ENCODE results near the gene LDLRAD3.

LDLRAD3 gene

DNA sequence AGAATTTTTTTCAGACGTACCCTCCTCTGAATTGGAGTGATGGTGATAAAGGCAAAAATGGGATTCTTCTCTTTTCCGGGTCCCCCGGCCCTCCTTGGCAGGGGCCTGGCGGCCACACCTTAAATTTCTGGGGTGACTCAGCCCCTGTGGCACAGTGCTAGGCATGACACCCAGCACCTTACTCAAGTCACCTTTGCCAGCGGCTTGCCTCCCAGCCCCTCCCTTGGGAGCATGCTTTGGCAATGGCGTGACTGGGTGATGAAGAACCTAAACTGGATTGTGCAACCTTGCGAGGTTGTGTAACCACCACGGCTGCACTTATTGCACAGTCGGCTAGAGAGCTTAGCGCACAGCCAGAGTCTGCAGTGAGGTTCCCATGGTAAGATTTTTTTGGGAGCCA, 16.2 kb upstream of the LDLRAD3 start:
- no peak for DNase-seq (ENCODE audit: low read depth)

DNA sequence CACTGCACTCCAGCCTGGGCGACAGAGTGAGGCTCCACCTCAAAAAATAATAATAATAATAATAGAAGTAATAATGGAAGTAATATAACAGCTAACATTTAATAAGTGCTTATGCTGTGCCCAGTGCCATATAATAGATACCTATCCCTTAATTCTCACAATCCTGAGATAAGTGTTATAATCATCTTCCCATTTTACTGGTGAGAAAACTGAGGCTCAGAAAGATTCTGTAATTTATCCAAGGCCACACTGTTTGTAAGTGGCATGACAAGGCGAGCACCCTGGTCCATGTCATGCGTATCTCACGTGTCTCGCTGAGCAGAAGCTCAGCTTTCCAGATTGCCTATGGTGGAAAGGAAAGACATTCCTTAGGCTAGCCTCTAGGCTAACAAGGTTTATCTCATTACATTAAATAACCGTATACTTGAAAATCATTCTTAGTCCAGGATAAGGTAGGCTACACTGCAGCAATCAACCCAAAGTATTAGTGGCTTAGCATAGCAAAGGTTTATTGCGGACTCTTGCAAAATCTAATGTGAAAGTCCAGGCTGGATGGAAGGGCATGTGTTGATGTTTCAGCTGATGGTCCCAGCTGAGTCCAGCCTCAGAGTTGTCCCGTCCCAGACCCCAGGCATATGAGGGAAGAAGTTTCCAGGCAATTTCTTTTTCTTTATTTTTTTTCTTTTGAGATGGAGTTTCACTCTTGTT, 15.0 kb upstream of the LDLRAD3 start:
- DNase-seq (ENCODE audit: low read depth), result no peak

DNA sequence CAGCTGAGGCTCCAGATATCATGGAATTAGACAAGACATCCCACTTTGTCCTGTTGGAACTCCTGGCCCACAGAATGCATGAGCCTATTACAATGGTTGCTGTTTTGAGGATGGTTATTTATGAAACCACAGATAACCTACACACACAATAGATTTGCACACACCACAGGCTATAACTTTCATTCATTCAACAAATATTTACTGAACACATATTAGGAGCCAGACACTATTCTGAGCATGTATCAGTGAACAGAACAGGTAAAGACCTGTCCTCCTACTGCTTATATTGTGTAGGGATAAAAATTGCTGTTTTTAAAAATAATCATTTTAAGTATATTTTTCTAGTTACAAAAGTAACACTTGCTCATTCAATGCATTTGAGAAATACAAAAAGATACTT, 13.4 kb upstream of the LDLRAD3 start:
- DNase-seq (ENCODE audit: low read depth), result no peak

DNA sequence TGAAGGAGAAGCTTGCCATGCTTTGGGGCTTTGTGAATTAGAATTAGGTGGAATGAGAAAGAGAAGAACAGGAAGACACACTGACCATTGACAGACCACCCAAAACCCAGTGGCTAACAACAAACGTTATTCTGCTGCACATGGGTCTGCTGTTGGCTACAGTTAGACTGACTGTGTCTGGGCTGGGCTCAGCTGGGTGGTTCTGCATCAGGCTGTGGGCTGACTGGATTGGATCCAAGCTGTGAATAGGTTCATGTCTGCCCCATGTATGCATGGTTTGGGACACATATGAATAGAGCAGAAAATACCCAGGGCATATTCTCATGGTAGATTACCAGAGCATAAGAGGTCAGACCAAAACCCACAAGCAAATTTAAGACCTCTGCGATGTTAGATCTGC, 11.7 kb upstream of the LDLRAD3 start:
- DNase-seq (ENCODE audit: low read depth), result no peak

DNA sequence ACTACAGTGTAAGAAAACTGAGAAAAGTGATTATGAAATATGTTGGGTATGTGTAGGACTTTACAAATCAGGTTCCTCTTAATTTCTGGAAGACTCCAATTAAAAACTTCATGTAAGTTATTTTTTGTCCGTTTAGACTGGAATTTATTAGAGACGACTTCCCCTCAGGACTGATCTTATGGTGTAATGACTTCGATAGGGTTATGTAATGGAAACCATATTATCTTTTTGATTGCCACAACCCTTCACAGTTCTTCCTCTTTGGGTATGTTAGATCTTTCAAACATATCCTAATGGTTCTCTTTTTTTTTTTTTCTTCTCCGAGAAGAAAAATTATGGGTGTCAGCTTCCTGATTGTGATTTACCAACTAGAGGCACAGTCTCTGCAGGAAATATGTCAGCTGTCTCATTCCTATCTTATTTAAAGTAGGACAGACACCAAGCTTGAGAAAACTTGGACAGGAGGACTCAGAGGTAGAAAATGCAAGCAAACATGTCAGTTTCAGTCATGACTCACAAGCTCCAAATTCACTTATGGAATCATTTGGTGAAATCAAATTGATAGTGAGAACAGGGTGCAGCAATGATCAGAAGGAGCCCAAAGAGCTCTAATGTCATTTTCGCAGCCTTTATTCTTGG, 11.1 kb upstream of the LDLRAD3 start:
- no peak for DNase-seq (ENCODE audit: low read depth)

DNA sequence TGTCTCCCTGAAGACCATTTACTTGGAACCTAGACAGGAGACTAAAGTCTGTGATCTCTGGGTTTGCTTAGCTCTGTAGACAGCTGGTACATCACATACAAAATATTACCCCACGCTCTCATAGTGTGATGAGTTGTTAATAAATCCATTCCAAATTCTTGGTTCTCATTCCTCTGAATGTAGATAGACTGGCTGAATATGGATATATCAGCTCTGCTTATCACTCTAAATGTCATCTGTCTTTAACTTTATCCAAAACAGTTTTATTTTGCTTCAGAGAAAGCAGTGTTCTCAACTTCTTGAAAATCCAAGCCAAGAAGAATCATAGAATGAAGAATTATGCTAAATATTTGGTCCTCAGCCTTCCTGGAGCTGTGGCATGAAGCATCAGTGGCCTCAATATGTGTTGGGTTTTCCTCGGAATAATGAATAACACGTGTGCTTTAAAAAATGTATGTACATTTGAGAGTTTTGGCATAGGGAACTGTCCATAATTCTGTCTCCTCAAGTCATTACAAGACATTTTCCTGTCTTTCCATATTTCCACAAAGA, 10.5 kb upstream of the LDLRAD3 start:
- no peak for DNase-seq (ENCODE audit: low read depth)

DNA sequence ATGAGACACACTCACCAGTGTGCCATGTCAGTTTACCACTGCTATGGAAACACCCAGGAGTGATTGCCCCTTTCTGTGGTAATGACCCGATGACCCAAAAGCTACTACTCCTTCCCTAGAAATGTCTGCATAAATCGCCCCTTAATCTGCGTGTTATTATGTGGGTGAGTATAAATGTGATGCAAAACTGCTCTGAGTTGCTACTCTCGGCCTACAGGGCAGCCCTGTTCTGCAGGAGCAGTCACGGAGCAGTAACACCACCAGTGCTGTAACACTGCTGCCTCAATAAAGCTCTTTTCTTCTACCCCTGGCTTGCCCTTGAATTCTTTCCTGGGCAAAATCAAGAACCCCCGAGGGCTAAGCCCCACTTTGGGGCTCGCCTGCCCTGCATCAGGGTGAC, 9.6 kb upstream of the LDLRAD3 start:
- no peak for DNase-seq (ENCODE audit: low read depth)

DNA sequence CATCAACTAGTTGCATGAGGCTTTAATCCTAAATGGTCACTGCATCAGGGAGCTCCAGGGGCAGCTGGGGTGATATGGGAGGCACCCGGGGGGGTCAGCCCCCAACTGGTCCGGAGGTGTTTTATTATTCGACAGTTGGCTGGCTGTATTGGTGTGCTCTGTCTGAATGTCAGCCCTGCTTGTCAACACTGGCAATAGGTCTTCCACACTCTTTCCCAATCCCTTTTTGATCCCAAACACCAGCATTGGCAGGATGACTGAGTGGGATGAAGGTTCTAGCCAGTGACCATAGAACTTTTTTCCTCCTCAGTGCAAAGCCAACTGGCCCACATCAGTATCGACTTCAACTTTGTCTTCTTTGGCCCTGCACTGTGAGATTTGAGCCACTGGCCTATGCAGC, 8.9 kb upstream of the LDLRAD3 start:
- DNase-seq (ENCODE audit: low read depth), result no peak

DNA sequence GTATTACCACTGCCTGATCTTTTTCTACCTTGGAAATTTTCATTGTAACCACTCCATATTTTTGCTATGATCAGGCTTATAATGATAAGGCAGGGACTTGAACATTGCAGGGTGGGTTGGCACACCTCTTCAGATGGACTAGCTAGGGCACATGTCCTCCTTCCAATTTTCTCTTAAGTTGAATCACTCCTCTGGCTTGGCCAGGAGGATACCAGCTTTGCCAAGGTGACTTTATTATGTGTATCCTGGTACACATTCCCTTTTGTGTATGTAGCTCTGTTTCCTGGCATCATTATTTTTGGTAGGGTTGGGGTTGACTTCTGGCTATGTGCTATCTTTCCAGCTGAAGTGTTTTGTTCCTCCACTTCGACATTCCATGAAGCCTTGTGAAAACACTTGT, 8.5 kb upstream of the LDLRAD3 start:
- no peak for DNase-seq (ENCODE audit: low read depth)

DNA sequence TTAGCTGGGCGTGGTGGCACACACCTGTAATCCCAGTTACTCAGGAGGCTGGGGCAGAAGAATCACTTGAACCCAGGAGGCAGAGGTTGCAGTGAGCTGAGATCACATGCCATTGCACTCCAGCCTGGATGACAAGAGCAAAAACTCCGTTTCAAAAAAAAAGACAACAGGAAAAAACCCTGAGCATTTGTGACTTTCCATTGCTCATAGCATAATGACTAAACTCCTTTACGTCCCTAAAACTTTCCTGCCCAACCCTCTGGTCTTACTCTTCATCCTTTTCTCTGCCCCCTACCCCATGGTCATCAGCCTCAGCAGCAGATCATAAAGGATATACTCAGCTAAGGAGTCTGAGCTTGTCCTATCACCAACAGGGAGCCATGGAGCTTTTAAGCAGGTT, 6.8 kb upstream of the LDLRAD3 start:
- DNase-seq (ENCODE audit: low read depth), result no peak

DNA sequence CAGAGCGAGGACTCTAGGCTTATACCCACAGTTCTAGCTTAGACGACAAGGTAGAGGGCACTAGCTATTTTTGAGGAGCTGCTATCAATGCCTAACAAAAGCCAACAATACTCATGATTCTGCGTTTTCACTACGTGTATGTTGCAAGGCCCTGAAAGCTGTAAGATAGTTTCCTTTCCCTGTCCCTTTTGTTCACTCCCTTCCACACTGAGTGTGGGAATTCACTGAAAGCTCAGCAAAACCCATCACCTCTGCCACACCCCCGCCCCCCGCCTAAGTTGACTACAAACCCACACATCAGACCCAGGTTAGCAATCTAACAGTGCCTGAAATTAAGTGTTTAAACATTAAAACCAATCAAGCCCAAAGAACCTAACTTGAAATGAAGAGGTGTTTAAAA, 6.2 kb upstream of the LDLRAD3 start:
- DNase-seq (ENCODE audit: low read depth), result no peak

DNA sequence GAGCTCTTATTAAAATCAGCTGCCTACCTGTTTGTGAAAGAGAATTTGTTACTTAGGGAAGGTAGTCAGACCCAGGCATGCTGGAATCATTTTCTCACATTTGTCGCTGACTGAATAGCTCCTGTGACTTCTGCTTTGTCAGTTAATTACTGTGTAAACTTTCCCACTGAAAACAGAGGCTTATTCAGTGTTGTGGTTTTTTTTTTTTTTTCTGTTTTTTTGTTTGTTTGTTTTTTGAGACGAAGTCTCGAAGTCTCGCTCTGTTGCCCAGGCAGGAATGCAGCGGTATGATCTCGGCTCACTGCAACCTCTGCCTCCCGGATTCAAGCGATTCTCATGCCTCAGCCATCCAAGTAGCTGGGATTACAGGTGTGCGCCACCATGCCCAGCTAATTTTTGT, 5.6 kb upstream of the LDLRAD3 start:
- no peak for DNase-seq (ENCODE audit: low read depth)

DNA sequence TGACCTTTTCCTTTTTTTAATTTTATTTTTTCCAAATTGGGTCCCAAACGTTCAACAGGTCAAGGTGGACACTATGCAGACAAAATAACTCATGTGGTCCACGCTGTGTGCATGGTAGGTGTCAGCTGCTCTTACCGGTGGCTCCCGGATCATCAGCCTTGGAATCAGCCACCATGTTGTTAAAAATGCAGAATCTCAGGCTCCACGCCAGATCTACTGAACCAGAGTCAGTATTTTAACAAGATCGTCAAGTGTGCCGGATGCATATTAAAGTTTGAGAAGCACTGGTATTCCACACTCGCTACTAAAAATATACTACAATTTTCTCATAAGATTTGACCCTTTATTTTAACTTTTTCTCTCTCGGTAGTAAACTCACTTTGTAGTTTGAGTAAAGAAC, 553 bp upstream of the LDLRAD3 start:
- DNase-seq (ENCODE audit: low read depth), result no peak

DNA sequence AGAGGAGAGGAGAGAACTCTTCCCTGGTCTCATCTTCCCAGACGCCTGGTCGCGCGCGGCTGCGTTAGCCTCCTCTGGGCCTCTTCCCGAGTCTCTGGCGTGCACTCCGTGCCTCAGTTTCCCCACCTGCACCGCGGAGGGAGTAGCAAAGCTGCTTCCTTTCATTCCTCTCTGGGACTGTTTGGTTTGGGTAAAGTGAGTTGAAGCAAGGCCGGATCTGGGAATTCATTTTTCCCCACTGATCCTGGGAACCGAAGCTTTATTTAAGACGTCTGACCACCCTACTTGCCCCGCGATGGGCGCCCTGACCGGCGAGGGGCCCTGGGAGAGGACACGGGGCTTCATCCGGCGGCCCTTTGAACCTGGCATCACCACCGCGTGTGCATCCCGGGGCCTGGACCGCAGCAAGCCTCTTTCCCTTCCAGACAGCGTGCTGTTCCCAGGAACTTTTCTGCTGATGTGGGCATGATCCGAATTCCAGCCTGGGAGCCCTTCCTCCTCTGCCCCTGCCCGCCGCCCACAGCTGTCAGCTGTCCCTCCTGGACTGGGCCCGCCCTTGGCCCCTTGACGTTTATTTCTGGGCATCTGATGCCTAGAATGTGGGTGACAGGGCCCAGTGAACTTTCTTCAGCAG, 758 bp downstream of the LDLRAD3 start:
- no peak for DNase-seq (ENCODE audit: low read depth)

DNA sequence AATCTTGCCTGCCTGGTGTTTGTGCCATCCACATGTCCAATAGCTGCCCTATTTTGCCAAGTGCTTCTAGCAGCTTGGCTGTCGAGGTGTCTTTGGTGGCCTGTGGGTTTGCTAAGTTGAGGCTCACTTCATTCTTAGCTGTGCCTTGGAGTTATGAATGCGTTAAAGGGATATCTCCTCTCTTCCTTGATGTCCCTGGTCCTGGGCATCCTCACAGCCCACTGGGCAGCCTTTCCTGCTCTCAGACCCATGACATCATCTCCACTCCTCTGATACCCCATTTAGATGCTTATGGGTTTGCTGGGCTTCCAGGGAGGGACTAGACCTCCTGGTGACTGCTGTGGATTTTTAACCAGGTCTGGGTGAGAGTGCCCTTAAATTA, 1.3 kb downstream of the LDLRAD3 start:
- no peak for DNase-seq (ENCODE audit: low read depth)

DNA sequence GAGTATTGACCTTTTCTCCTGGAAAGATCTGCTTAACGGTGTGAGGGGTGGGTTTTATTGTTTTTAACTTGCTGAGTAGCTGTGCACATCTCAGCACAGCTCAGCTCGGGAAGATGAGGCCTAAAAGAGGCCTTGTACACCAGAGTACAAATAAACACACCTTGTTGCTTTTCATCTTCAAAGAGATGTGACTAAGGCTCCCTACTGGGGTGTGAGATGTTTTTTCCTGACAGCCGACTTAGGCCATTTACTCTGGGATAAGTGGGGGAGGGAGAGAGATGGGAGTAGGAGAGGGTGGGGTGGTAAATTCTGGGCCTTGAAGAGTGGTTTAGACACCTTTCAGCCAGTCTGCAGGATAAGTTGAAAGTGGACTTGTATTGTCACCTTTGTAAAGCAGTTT, 2.9 kb downstream of the LDLRAD3 start:
- DNase-seq (ENCODE audit: low read depth), result no peak

DNA sequence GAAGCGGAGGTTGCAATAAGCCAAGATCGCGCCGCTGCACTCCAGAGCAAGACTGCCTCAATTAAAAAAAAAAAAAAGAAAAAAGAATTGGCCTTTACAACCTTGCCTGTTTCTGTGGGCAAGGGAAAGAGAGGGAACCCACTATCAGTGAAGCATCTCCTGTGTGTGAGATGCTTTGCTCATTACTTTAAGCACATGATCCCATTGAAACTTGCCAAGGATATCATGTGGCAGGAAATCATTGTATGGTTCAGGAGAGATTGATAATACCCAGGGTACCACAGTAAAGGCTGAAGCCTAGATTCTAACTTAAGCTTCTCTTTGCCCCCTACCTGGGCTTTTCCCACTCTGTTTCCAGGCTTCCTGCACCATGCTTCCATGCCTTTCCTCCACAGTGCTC, 3.6 kb downstream of the LDLRAD3 start:
- DNase-seq (ENCODE audit: low read depth), result no peak

DNA sequence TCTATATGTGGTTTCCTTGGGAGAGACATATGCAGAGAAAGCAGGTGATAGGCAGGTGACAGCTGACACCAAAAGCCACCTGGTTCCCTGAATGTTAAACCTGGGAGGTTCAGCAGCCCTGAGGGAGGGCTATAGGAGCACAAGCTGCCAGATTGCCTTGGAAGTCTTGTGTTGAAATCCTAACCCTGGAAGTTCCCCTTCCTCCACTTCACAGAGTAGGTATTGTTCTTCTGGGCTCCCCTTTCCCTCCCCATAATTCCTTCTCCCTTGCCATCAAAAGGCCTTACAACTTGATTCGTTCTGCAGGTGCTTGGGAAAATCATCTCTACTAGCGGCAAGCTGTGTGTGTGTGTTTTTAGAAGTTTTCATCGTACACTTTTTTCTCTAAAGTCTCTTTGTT, 5.4 kb downstream of the LDLRAD3 start:
- DNase-seq (ENCODE audit: low read depth), result no peak

DNA sequence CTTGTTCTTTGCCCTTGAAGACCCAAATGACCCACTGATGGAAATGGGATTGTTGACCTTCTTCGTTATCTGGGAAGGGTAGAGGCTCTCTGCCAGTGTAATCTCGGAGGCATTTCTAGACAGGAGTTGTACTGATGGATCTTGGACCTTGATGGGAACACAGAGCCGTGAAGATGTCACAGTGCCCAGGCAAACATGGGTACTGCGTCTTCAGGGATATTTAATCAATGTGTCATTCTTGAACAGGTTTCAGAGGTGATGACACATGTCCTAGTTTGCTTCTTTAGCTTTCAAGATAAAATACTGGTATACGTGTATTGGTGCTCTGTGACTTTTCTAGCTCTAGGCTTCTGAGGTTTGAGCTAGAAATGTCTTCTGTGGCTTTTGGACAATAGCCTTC, 6.2 kb downstream of the LDLRAD3 start:
- no peak for DNase-seq (ENCODE audit: low read depth)

DNA sequence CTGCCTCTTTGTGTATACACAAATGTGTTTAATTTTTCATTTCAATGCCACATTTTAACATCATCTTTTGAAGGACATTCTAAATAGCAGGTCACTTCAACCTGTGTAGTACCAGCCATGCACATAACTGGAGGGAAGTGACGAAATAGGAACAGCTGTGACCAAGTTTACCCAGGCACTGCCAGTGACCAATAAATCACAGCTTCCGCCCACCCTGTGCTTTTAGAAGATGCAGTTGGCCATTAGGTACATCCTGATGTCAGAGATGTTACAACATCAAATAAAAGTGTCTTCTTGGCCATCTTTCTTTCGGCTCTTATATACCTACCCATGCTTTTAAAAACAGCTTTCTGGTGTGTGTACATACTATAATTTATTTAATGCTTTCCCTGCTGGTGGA, 7.8 kb downstream of the LDLRAD3 start:
- DNase-seq (ENCODE audit: low read depth), result no peak

DNA sequence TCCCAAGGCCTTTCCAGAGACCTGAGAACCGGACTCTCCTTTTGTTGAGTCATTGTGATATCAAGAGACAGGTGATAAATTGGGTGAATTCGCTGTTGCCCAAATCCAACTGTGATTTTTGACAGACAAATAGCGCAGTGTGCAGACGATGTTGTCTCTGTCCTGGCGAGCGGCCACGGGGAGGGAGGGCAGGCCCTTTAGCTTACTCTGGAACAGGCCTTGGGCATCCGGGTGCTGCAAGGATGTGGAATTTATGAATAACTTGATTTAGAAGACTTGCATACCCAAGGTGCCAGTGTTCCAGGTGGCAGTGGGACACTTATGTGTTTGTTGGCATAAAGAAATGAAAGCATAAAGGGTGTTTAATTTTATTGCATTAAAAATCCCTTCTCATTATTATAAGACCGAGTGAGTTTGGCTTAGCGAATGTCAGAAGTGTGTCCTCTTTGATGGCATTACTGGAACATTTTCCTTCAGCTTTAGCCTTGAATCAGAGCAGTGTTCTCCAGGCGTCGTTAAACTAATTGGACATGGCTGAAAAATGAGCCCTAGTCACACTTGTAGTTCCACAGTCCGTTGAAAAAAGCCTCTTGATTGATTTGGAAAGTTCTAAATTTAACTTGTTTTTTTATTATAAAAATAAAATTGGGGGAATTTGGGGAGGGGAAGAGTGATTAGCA, 9.4 kb downstream of the LDLRAD3 start:
- no peak for DNase-seq (ENCODE audit: low read depth)

DNA sequence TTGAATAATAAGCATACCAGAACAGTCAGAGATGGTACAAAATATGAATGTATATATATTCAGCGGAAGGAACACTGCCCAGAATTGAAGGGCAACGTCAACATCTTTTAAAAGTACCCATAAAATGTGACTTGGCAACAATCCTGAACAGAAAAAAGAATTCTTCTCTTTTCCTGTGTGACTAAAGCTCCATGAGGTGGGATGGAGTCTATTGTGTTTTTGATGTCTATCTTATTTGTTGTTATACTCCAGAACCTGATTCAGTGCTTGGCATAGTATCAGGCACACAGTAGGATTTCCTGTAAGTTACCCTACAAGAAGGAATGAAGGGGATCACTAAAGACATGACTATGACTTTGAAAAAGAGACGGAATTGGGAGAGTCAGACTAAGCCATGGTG, 10.3 kb downstream of the LDLRAD3 start:
- no peak for DNase-seq (ENCODE audit: low read depth)

DNA sequence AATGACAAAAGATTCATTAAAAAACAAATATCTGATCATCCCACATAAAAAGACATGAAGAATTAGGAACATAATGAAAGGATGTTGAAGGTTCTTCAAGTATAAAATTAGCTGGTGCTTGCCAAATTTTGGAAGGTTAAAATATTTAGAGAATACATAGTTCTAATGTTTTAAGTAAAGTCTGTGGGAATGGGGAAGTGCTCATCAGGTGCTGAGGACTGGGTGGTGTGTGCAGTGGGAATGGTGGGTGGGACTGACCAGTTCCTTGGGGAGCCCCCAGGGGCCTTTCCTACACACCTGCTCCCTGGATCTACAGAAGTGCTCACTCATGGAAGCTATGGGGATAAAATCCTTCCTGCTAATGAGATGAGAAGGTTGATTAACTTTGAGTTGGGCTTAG, 11.8 kb downstream of the LDLRAD3 start:
- no peak for DNase-seq (ENCODE audit: low read depth)

Data from activated T-cell treated with anti-CD3 and anti-CD28 coated beads for 1 hour (primary cell).